NCI-H1930 (cell line): ENCODE data around the gene LIG3.
"Not testable (repeated sequence)": the region's sequence is repeated elsewhere in the genome, so short reads cannot be mapped to it uniquely, and the experiment has no call there.

Source experiments
- DNase-seq, 2 experiments: peaks; one replicate each; lab custom pipeline; 2025; lab: John Stamatoyannopoulos, UW

Gene LIG3

DNA sequence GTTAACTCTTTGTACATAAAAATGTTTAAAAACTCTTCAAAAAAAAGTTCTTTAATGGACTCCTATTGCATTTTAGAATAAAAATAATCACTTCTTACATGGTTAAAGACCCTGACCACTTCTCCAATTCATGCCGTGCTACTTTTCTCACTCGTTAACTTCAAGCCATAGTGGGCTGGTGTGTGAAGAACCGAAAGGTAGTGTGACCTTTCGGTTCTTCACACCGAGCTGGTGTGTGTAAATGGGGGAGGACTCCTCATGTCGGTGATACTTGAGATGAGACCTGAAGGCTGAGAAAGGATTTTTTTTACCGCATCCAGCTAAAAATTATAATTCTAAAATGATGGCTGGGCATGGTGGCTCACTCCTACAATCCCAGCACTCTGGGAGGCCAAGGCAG is 61.1 kb downstream of the LIG3 start:
- no peak for DNase-seq

DNA sequence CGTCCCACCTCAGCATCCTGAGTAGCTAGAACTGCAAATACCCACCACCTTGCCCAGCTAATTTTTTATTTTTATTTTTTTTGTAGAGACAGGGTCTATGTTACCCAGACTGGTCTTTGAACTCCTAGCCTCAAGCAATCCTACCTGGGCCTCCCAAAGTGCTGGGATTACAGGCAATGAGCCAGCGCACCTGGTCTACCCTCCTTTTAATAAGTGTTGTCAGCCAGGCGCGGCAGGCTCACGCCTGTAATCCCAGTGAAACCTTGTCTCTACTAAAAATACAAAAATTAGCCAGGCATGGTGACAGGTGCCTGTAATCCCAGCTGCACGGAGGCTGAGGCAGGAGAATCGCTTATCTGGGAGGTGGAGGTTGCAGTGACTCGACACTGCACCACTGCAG is 63.9 kb downstream of the LIG3 start:
- no peak for DNase-seq

DNA sequence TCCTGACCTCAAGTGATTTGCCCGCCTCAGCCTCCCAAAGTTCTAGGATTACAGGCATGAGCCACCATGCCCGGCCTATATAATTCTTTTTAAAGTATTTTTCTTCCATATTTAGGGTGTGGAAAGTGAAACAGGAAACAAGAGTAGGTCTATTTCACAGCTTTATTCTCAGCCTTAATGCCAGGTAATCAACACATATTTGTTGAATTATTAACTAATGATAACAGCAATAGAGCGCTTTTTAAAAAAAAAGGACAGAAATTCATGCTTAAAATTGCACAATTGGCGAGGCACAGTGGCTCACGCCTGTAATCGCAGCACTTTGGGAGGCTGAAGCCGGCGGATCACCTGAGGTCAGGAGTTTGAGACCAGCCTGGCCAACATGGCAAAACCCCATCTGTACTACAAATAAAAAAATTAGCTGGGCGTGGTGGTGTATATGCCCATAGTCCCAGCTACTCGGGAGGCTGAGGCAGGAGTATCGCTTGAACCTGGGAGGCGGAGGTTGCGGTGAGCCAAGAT is 65.2 kb downstream of the LIG3 start:
- DNase-seq: not testable (repeated sequence)

DNA sequence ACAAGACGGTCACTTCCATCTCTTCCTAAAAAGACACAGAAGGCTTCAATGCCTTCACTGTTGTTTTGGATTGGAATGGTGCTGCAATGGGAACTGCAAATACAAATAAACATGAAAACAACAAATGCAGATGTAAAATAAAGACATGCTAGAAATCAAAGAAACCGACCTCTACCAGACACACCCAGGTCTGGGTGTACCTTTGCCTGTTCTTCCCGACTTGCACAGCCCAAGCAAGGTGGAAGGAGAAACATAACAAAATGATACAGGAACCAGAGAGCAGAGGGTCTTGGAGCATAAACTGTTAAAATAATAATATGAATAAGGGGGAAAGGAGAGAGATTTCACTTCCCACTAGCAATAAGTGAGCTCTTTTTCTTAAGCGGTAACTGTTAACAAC is 65.9 kb downstream of the LIG3 start:
- DNase-seq: no peak

DNA sequence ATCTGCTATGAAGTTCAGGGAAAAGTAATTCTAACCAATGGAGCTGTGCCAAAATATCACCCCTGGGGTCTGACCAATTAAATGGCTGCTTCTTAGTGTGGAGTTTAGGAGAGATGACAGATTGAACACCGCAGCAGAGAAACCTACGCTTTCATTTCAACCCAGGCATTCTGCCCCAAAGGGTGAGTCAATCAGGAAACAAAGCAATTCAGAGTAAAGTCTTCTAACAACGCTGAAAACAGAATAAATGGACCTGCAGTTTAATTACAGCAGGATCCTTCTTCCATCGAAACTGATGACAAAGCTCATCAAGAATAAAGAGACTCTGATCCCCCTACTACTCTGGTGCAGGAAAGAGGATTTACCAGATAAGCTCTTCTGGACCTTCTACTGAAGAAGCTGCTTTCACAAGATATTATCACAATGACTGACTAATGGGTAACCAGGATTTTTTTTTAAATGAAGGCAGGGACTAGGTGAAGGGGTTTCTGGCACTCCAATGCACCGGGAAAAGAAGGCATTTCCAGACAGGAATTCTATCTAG is 66.5 kb downstream of the LIG3 start:
- no peak for DNase-seq

DNA sequence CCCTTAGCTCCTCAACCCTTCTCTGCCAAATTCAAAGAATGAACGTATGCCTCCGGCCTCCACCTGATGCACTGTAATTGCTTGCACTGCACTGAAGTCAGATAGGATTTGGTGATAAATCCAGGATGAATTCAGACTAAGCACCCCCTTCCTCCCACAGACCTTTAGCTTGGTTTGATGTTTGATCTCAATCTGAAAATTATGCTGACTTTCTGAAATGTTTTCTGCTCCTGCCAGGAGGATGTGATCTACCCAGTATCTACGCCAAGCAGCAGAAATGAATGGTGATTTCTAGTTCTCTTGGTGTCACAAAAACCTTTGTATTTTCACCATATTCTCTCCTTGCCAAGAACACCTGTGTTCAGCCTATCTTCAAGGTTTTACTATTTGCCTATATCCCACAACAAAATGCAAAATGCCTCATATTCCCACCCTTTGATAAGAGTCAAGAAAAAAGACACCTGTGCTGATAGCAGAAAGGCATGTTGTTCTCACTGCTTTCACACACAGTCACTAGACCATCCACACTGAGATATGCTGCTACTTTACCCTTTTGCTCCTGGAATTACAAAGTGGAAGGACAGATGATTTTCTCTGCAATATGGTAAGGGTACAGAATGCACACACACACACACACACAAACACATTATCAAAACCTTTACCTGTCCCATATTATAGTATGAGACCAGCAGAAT is 68.5 kb downstream of the LIG3 start:
- DNase-seq: no peak

DNA sequence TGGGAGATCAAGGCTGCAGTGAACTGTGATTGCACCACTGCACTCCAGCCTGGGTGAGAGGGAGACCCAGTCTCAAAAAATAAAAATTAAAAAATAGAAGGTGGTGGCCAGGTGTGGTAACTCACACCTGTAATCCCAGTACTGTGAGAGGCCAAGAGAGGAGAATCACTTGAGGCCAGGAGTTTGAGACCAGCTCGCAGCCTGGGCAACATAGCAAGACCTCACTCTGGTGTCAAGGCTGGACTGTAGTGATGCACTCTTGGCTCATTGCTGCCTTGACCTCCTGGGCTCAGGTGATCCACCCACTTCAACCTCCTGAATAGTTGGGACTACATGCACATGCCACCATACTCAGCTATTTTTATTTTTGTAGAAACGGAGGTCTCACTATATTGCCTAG is 69.9 kb downstream of the LIG3 start:
- DNase-seq: no peak

DNA sequence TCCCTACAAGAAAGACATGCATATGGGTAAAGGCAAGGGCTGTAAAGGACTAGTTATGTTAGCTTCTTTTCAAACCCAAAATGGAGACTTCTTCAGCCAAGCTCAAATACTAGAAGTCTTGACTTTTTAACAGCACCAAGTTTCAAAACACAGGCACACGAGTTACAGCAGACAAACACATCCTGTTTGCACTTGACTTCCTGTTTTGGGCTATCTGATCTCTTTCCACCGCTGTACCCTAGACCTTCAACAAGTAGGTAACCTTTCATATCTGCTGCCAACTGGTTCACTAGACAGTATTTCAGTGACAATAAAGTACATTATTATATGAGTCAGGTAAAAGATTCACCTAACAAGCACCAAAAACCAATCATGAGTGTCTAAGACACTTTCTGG is 70.9 kb downstream of the LIG3 start:
- DNase-seq: no peak

DNA sequence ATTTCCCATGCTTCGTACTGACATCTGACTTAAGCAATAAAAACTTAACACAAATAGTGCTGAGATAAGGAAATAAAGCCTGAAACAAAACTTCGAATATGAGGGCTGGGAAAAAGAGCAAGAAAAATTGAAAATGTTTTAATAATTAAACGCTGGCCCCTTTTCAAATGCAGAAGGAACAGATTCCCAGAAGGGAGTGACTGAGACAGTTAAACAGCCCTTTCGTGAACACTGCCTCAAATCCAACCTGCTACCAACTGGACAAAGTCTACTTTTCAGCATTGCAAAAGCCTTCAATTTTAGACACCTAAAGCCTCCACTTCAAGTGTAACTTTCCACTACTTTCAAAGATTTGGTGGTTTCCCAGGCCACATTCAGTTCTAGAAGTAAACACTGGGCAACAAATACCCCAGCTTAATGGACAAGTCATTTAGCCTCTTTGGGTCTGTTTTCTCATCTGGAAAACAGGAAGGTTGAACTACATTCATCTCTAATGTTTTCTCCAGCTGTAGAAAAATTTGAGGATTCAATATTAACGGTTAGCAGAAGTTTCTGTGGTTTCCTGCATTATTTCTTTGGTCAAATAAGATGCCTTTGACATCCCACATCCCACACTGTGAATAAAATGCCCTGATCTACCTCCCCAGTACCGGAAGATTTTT is 71.4 kb downstream of the LIG3 start:
- no peak for DNase-seq

DNA sequence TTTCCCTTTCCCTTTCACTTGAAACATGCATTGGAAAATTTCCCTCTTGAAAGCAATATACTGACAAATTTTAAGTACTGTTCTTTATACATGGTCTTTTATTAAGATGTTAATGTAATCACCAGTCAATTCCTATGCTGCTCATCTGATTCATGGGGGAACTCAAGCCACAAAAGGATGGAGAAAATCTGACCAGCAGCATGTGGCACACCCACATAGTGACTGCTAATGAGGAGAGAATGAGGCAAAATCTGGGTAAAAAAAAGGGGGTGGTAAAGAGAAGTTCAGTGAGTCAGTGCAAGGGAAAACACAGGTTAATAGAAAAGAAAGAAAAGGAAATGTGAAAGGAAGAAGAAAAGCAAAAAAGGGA is 71.9 kb downstream of the LIG3 start:
- no peak for DNase-seq

DNA sequence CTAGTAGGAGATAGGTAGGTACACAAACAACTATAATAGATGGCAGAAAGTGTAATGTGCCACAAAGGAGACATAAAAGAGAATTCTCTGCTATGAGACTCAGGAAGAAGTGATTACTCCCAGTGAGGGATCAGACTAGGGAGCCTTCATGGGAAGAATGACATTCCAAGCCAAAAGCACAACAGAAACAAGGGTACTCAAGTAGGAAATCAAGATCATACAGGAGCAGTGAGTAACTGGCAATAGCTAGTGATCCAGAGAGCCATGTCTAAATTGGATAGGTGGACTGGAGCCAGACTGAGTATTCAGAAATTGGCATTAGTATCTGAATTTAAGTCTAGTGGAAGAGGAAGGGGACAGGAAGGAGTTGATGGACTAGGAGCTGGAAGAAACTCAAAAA is 72.5 kb downstream of the LIG3 start:
- DNase-seq: no peak

DNA sequence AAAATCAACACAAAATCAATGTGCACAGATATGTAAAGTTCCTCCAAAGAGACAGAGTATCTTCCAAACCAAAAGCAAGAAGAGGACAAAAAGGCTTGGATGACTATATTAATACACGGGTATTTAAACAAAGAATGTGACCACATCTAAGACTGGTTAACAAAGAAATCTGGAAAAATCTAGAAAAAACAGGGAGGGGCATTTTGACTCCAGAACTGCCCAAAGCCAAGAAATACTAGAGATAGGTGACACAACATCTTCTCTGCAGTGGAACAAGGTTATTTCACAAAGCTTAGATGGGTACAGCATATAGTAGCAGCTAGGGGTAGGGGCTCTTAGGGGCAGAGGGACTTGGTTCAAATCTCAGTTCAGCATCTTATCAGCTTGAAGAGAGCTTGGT is 72.9 kb downstream of the LIG3 start:
- DNase-seq: no peak

DNA sequence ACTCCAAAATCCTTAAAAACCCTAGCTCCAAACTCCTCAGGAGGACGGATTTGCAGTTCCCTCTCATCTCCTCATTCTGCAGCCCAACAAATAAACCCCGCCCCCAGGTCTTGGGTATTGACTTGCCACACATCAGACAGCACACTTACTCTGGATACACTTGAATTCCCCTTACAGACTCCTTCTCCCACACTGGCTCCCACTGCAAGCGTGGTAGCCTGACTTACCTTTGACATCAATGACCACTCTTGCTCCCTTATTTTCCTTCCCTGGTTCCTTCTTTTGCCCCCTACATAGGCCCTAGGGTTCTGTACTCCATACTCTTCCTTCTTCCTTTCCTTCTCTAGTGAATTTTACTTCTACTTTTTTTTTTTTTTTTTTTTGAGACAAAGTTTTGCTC is 75.7 kb downstream of the LIG3 start:
- no peak for DNase-seq

DNA sequence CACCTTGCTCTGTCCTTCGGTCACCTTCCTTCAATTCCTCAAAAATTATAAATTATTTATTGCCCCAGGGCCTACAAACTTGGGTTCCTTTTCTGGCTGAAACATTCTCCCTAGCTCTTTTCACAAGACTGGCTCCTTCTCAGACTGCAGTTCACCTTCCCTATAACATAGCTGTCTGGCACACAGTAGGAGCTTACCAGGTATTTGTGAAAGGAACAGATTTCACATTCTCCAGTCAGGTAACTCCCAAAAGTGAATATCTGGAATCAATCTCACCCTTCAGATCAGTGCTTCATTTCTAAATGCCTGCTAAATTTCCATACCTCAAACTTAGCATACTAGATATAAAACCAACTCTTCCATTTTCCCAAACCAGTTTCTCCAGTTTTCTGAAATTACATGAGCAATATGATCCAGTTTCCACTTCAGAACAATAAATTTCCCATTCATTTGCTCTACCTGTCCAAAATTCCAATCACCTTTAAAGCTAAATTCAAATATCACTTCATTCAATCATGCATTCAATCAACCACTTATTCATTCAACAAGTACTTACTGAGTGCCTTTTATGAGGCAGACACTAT is 77.1 kb downstream of the LIG3 start:
- DNase-seq: no peak
